ENCODE data around the gene SPECC1. TPM values are rescaled to one million over a fixed set of nuclear protein-coding genes. Genes with fewer than 3 reads are reported as not detected.

SPECC1 gene
- total and polyA plus RNA-seq, 9 of the 15 experiments (the other 6 are each of a cell fraction or from before 2014, with no cell fraction given) = 2.4 to 19.6 (median 14.7) TPM

DNA sequence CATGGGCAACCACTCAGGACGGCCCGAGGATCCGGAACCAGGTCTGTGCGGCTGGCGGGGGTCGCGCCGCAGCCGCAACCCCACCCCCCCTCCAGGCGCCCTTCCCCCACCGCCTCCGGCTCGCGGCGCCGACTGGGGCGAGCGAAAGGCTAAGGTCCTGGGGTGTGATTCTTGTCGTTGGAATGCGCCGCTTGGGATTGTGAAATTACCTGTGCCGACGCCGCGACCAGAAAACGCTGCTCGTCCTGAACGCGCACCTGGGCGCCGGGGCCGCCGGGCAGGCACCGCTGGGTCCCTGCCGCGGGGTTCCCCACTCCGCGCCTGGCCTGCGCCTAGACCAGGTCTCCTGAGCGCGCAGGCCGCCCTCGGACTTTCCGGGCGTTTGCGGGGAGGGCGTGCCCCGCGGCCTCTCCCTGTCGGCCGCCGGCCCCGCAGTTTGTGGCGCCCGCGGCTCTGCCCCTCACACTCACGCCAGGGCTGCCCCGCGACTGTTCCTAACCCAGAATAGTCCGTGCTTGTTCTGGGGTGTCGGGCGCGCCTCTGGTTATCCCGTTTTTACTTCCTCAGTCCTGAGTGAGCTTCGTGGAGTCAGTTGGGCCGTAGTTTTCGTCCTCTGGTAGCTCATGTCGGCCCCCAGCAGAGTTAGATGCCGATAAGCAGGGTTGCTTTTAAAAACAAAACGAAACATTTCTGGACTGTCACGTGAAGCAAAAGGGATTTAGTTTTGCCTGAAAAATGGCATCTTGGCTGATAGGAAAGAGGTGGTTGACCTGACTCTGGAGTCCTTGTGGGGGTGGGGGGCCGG lies 147.2 kb downstream of the SPECC1 start (continued):
- TF ChIP-seq SAP30 (IDR thresholded peaks at IDR 0.05; ENCODE audit: borderline replicate concordance, insufficient read depth, low read depth, low read length, poor library complexity, severe bottlenecking) (no peak), CHD1 (IDR thresholded peaks at IDR 0.05; ENCODE audit: low read length) (no peak), RBBP5 (IDR thresholded peaks at IDR 0.05; ENCODE audit: borderline replicate concordance, insufficient read depth, low read length, poor library complexity, severe bottlenecking) (peak; percentile 42)

DNA sequence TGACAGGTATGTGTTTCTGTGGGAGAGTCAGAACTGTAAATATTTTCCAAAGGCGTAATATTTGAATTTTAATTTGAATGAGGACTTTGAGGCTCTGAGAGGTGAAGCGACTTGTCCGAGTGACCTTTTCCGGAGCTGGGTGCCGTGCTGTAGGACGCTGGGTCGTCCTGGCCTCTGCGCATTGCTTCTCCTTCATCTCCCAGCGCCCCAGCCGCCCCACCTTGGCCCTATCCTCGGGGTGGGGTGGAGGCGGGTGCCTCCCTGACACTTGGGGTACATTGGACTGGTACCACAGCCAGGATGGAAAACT lies 147.8 kb downstream of the SPECC1 start:
- H3K36me3 ChIP-seq (ENCODE audit: control insufficient read depth, insufficient read depth, low read length) = no peaks in the 10 kb centered on the region
- no peak for FAIRE-seq
- peak overlapping the region; percentile 70; the same call in 1 of the 3 replicates for H3K27ac ChIP-seq (ENCODE audit: extremely low read depth, low read depth, low read length)
- peaks cover 9% of the 10 kb centered on the region; the same call in 2 of the 3 replicates for H3K79me2 ChIP-seq (ENCODE audit: control insufficient read depth, insufficient read depth, low read length)
- intact Hi-C loops (cut with micrococcal nuclease) = no loop called here
- 72% methylated on average over 9 of the region's 12 CpGs for WGBS (ENCODE audit: insufficient coverage, low coverage, missing lambda C conversion rate)
- no peaks in the 10 kb centered on the region for H3K9me3 ChIP-seq (replicated peaks; ENCODE audit: control insufficient read depth, insufficient read depth, low read depth, low read length)
- peak overlapping the region; percentile 65; the same call in 1 of the 2 replicates for H3K4me3 ChIP-seq
- no peak for ATAC-seq
- TSS peak; percentile 59 for BruUV-seq (replicated peaks)
- no peaks in the 10 kb centered on the region for H3K9me1 ChIP-seq (ENCODE audit: control insufficient read depth, insufficient read depth, low read length)
- H3K27me3 ChIP-seq (ENCODE audit: control insufficient read depth in 2 of 2, insufficient read depth in 2 of 2, low read length in 2 of 2) = no peaks in the 10 kb centered on the region
- peak overlapping the region; percentile 72 for H3K4me2 ChIP-seq (ENCODE audit: insufficient read depth, low read length)
- TF ChIP-seq MBD1 (CRISPR knock-in tag; IDR thresholded peaks at IDR 0.05) (no peak), YY1 (IDR thresholded peaks at IDR 0.05; ENCODE audit: borderline replicate concordance in 1 of 3, control insufficient read depth in 1 of 3, extremely low read depth in 1 of 3, insufficient read depth in 3 of 3, insufficient read length in 1 of 3, insufficient replicate concordance in 2 of 3, low read depth in 1 of 3, low read length in 2 of 3) (no peak), KLF10 (CRISPR knock-in tag; IDR thresholded peaks at IDR 0.05) (no peak), ATF3 (IDR thresholded peaks at IDR 0.05) (no peak), ATF3 (CRISPR knock-in tag; conservative IDR thresholded peaks at IDR 0.05) (no peak), ZNF175 (CRISPR knock-in tag; IDR thresholded peaks at IDR 0.05; ENCODE audit: low read depth) (no peak), CREB3L1 (IDR thresholded peaks at IDR 0.05; ENCODE audit: borderline replicate concordance, low read depth) (no peak), HMG20B (CRISPR knock-in tag; IDR thresholded peaks at IDR 0.05) (no peak), CBFA2T2 (conservative IDR thresholded peaks at IDR 0.05) (no peak)
- peaks cover 5 to 18% of the 10 kb centered on the region in 2 experiments; a peak in 4 of 5 replicates for H3K4me1 ChIP-seq (replicated peaks in 1 of 2; ENCODE audit: control insufficient read depth in 2 of 2, insufficient read depth in 2 of 2, low read length in 2 of 2)
- H4K20me1 ChIP-seq (replicated peaks; ENCODE audit: control insufficient read depth, insufficient read depth, low read length) = peaks cover 6% of the 10 kb centered on the region
- CTCF ChIA-PET (ENCODE audit: low intra/inter-chr PET ratio) = no interaction called here
- DNase-seq (ENCODE audit: extremely low read depth in 1 of 4, low spot score in 3 of 4) = no peak
- H3K9ac ChIP-seq (ENCODE audit: insufficient read depth in 1 of 2, low read depth in 2 of 2, low read length in 2 of 2) = peak overlapping the region; percentile 53 to 78; a peak in 3 of 4 replicates
- POLR2A ChIA-PET = no interaction called here
- H2AFZ ChIP-seq (ENCODE audit: low read depth, low read length) = no peak overlapping the region
- in situ Hi-C loops (cut with MboI) = no loop called here
